Stimulated activated CD4-positive, alpha-beta T cell treated with anti-CD3 and anti-CD28 coated beads, Interleukin-4, amount 100 ng/mL, for 4 hours (primary cell): Measurements from ENCODE around the gene RNPEPL1.
A peak's percentile ranks its signal among the peaks of the same experiment; 100 is the strongest.
"Not testable (repeated sequence)": the region's sequence is repeated elsewhere in the genome, so short reads cannot be mapped to it uniquely, and the experiment has no call there.

Experiments used
- DNase-seq, 2 experiments: peaks; one replicate each; pipeline ENCODE4 v3.0.0-alpha.2; 2020

The RNPEPL1 gene

DNA sequence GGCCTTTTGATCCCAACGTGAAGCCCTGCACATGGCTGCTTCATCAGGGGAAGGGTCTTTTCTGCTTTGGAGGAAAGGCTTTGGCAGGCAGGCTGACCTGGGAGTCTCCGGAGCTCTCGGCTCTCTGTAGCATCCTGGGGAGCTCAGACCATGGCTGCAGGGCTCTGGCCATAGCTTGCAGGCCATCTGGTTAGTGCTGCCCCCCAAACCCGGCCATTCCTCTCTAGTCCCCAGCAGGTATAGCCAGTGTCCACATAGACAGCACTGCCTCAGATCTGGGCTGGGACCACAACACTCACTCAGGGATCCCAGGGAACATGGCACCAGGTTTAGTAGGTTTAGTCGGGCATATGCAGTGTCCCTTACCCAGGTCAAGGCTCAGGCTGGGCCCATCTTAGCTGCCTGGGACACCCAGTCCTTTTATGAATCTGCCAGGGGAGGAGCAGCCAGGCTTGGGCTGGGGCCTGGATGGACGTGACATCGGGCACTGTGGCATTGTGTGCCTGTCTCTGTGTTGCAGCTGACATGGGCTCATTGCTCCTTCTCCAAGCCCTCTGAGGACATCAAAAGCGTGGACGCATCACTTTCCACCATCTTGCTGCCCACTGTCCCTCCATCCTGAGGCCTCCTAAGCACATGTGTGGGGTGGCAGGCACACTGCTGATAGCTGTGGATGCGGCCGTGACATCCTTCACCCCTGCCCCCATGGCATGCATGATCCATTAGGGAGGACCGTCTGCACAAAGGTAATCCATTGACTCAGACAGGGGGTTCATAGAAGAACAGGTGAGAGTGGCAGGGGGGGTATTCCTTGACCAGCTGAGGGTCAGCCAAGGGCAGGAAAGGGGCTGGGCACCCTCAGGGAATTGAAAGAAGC, 37.8 kb downstream of the RNPEPL1 start:
- peak in 1 of 2 experiments; percentile 0 for DNase-seq

GRCh38 chr2:240611601-240612210, 43.4 kb downstream of the RNPEPL1 start:
- no peak for DNase-seq

GRCh38 chr2:240613781-240614180, 45.5 kb downstream of the RNPEPL1 start:
- no peak for DNase-seq

- DNase-seq, result no peak
Measured at GRCh38 chr2:240614391-240614790, 46.1 kb downstream of the RNPEPL1 start.

GRCh38 chr2:240615396-240615795, 47.1 kb downstream of the RNPEPL1 start:
- DNase-seq, result no peak

DNA sequence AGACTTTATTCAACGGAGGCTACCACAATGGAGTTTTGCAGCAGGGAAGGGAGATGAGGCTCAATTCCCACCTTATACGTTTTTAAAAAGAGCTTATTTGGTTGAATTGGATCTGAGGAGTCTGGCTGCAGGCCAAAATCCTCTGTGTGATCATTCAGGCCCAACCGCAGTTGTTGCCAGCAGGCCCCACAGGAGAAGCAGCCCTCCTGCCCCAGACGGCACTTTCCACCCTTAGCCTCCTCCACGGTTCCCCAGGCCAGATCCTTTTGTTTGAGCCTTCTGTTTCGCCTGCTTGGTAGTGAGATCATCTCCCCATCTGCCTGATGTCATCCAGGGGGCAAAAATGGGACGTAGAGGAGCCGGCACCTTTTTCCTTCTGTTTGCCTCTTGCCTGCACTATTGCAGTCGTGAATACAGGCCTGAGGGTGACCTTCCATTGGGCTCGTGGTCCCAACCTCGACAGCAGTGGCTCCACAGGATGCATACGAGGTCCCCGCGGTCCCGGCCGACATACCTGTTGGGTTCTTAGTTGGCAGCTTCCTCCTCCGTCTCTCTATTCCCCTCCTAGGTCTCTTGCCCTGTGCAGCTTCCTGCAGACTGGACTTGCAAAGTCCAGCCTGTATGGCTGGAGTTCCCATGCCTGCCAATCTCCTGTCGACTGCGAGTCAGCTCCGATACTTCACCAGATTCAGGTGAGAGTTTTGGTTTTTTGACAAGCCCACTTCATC, 47.7 kb downstream of the RNPEPL1 start:
- DNase-seq, result peak in 1 of 2 experiments; percentile 0

- not testable (repeated sequence) for DNase-seq
Measured at GRCh38 chr2:240616860-240617666, 48.8 kb downstream of the RNPEPL1 start.

DNA sequence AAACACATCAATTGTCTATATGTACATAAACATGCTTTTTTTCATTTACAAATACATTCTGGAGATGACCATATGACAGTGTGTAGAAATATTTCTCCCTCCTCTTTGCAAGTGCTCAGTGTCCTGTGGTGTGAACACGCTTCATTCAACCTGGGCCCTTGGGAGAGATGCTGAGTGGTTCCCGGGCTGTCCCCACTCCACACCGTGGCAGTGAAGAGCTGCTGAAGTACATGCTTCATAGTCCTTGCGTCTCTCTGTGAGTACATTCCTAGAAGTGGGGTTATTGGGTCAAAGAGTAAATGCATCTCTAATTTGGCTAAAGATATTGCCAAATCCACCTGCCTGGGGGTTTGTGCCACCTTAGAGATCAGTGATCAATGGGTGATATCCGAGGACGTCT, 50.5 kb downstream of the RNPEPL1 start:
- DNase-seq, result no peak

GRCh38 chr2:240619506-240620148, 51.3 kb downstream of the RNPEPL1 start:
- no peak for DNase-seq

DNA sequence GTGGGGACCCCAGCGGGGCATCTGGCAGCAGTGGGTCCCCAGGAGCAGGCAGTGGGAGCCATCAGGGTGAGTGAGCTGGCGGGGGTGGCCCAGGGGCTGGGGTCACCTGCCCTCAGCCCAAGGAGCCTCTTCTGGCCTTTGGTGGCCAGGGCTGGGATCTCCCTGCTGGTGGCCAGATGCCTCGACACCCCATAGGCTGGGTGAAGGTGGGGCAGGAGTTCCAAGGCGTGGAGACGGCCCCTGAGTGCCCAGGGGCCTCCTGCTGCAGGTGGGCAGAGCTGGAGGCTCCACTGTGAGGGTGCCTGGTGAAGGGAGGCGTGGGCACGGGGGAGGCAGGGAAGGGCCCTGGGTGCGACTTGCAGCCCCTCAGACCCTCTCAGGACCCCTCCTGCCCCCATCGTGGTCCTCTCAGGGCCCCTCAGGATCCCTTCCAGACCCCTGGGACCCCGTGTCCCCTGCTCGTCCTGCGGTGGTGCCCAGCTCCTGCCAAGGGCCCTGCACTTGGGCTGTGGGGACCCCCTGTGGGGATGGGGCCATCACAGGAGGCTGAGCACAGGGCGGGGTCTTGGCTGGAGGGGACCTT, 52.0 kb downstream of the RNPEPL1 start:
- no peak for DNase-seq

GRCh38 chr2:240620859-240621258, 52.6 kb downstream of the RNPEPL1 start:
- DNase-seq, result no peak

GRCh38 chr2:240622060-240622411, 53.8 kb downstream of the RNPEPL1 start:
- no peak for DNase-seq

GRCh38 chr2:240622531-240623235, 54.4 kb downstream of the RNPEPL1 start:
- DNase-seq, result peak; percentile 42 to 44

DNA sequence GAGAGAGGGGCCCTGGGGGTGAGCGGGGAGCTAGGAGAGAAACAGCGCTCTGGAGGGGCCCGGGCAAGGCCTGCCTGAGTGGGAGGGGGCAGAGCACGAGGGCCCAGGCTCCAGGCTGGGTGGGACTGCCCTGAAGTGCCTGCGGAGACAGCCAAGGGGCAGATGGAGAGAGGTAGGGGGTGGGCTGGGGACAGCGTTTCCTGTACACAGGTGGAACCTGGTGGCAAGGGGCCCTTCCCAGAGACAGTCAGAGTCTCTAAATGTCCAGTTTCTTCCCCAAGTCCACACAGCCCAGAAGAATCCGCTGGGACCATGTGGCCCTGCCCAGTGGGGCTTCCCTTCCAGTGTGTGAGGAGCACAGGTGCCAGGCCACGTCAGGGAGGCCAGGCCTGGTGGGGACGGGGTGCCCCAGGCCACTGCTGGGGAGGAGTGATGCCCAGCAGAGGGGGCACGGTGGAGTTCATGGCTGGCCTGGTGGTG, 55.3 kb downstream of the RNPEPL1 start:
- DNase-seq, result no peak

GRCh38 chr2:240624011-240624949, 56.0 kb downstream of the RNPEPL1 start:
- DNase-seq, result no peak

DNA sequence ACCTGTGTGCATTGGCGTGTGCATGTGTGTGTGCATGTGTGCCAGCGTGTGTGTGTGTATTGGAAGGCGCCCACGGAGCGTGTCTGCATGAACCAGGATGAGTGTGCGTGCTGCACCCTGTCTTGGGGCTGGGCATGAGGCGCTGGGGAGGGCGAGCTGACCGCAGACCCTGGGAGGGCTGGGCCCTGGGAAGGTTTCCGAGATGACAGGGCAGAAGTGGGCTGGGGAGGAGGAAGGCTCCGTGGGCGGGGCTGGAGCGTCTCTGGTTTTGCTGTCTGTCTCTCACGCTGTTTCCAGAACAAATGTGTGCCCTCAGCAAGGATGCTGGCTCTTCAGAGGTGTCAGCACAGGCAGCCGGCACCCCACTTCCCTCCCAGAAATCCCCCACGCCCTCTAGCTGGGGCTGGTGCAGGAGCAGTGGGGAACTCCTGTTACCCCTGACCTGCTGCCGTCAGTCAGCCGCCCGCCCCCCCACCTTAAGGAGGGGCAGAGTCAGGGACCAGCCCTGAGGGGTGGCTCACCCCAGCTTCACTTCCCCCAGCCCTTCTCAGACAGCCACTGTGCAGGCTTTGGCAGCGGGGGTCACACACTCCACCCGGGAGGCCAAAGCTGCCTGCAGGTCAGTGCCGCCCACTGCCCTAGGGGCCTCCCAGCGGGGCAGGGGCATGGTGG, 56.8 kb downstream of the RNPEPL1 start, which contains the start of gene GPR35:
Gene GPR35 (plus strand): TSS at position 531 of the 672 bp plus-strand sequence. CDS start 4,473 bp downstream, outside the sequence.
- DNase-seq, result peak; percentile 64 to 72

GRCh38 chr2:240626531-240627300, 58.4 kb downstream of the RNPEPL1 start:
- no peak for DNase-seq
